Measurements from ENCODE around the gene CACYBP.

The CACYBP gene, protein sequence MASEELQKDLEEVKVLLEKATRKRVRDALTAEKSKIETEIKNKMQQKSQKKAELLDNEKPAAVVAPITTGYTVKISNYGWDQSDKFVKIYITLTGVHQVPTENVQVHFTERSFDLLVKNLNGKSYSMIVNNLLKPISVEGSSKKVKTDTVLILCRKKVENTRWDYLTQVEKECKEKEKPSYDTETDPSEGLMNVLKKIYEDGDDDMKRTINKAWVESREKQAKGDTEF

GRCh38 chr1:174999936-175000696, at the start of gene CACYBP:
Gene CACYBP, plus strand, starts transcription at chr1:174999947. Its CDS starts 234 bp downstream, at chr1:175000181.
- H3K4me1 Mint-ChIP-seq (ENCODE audit: low read depth) = peaks cover 41% of the 10 kb centered on the region
- no peak within 1 kb of the TSS for H3K27ac Mint-ChIP-seq
- intact Hi-C loops (cut with micrococcal nuclease) = loop anchor here (1.0 to 10.0 kb wide), 2 partner anchors 23 to 975 kb away; partner anchors contain the start of genes MRPS14 and RC3H1
- H3K9me3 Mint-ChIP-seq = no peaks in the 10 kb centered on the region
- H3K27me3 Mint-ChIP-seq = no peaks in the 10 kb centered on the region
- peaks cover 20% of the 10 kb centered on the region for H3K36me3 Mint-ChIP-seq (ENCODE audit: low read depth)
- no peak within 1 kb of the TSS for H3K4me3 Mint-ChIP-seq

GRCh38 chr1:174953285-174954072, 46.3 kb upstream of the CACYBP start:
- H3K9me3 Mint-ChIP-seq = no peaks in the 10 kb centered on the region
- intact Hi-C loops (cut with micrococcal nuclease) = no loop called here
- H3K4me3 Mint-ChIP-seq = no peak overlapping the region
- H3K27me3 Mint-ChIP-seq = no peaks in the 10 kb centered on the region
- H3K27ac Mint-ChIP-seq = no peak overlapping the region
- H3K36me3 Mint-ChIP-seq (ENCODE audit: low read depth) = peaks cover 5% of the 10 kb centered on the region
- peaks cover 18% of the 10 kb centered on the region for H3K4me1 Mint-ChIP-seq (ENCODE audit: low read depth)

DNA sequence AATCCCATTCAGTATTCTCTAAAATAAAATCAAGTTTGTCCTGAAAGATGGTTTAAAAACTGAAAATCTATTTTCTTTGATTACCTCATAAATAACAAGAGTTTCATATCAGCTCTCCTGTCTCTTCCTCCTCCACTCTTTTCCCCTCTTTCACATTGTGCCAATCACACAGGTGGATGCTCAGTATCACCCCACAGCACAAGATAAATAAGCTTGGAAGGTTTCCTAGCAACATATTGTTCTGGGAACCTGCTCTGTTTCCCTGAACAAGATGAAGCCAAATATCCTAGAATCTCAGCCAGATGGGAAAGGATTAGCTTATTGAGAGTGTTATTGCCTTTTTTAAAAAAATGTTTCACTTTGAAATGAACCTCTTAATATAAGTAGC, 45.7 kb upstream of the CACYBP start:
- Mint-ChIP-seq H3K27me3 (no peaks in the 10 kb centered on the region), H3K4me1 (ENCODE audit: low read depth) (peaks cover 18% of the 10 kb centered on the region), H3K9me3 (no peaks in the 10 kb centered on the region), H3K36me3 (ENCODE audit: low read depth) (peaks cover 6% of the 10 kb centered on the region), H3K27ac (no peak overlapping the region), H3K4me3 (no peak overlapping the region)
- intact Hi-C loops (cut with micrococcal nuclease) = no loop called here

- H3K9me3 Mint-ChIP-seq = no peaks in the 10 kb centered on the region
- H3K27me3 Mint-ChIP-seq = no peaks in the 10 kb centered on the region
- no peak overlapping the region for H3K27ac Mint-ChIP-seq
- intact Hi-C loops (cut with micrococcal nuclease) = no loop called here
- H3K36me3 Mint-ChIP-seq (ENCODE audit: low read depth) = peaks cover 6% of the 10 kb centered on the region
- H3K4me1 Mint-ChIP-seq (ENCODE audit: low read depth) = peaks cover 18% of the 10 kb centered on the region
- H3K4me3 Mint-ChIP-seq = no peak overlapping the region
Observed at GRCh38 chr1:174954671-174955669, 44.8 kb upstream of the CACYBP start.

DNA sequence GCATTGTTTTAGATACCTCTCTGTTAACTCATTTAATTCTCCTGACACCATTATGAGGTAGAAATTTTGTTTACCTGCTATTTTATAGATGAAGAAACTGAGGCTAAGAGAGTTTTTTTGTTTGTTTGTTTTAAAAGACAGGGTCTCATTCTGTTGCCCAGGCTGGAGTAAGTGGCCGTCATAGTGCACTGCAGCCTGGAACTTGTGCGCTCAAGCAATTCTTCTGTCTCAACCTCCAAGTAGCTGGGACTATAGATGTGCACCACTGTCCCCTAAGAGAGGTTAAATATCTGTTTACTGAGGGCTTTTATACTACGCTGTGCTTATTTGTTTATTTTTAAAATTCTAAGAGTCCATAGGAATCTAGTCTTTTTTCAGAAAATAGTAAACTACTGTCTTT, 43.7 kb upstream of the CACYBP start:
- Mint-ChIP-seq H3K36me3 (ENCODE audit: low read depth) (peaks cover 6% of the 10 kb centered on the region), H3K27me3 (no peaks in the 10 kb centered on the region), H3K4me1 (ENCODE audit: low read depth) (peaks cover 18% of the 10 kb centered on the region), H3K27ac (no peak overlapping the region), H3K9me3 (no peaks in the 10 kb centered on the region), H3K4me3 (no peak overlapping the region)
- intact Hi-C loops (cut with micrococcal nuclease) = no loop called here

GRCh38 chr1:174956976-174957375, 42.8 kb upstream of the CACYBP start:
- no peaks in the 10 kb centered on the region for H3K9me3 Mint-ChIP-seq
- H3K4me3 Mint-ChIP-seq = no peak overlapping the region
- intact Hi-C loops (cut with micrococcal nuclease) = no loop called here
- H3K27me3 Mint-ChIP-seq = no peaks in the 10 kb centered on the region
- peaks cover 18% of the 10 kb centered on the region for H3K4me1 Mint-ChIP-seq (ENCODE audit: low read depth)
- no peak overlapping the region for H3K27ac Mint-ChIP-seq
- peaks cover 6% of the 10 kb centered on the region for H3K36me3 Mint-ChIP-seq (ENCODE audit: low read depth)

GRCh38 chr1:174957829-174958228, 41.9 kb upstream of the CACYBP start:
- Mint-ChIP-seq H3K9me3 (no peaks in the 10 kb centered on the region), H3K4me1 (ENCODE audit: low read depth) (peaks cover 18% of the 10 kb centered on the region), H3K27me3 (no peaks in the 10 kb centered on the region), H3K27ac (no peak overlapping the region), H3K36me3 (ENCODE audit: low read depth) (peaks cover 6% of the 10 kb centered on the region), H3K4me3 (no peak overlapping the region)
- intact Hi-C loops (cut with micrococcal nuclease) = no loop called here

- Mint-ChIP-seq H3K27me3 (no peaks in the 10 kb centered on the region), H3K36me3 (ENCODE audit: low read depth) (peaks cover 6% of the 10 kb centered on the region), H3K9me3 (no peaks in the 10 kb centered on the region), H3K4me1 (ENCODE audit: low read depth) (peaks cover 14% of the 10 kb centered on the region), H3K4me3 (no peak overlapping the region), H3K27ac (no peak overlapping the region)
- intact Hi-C loops (cut with micrococcal nuclease) = no loop called here
Observed at GRCh38 chr1:174958396-174958795, 41.4 kb upstream of the CACYBP start.

DNA sequence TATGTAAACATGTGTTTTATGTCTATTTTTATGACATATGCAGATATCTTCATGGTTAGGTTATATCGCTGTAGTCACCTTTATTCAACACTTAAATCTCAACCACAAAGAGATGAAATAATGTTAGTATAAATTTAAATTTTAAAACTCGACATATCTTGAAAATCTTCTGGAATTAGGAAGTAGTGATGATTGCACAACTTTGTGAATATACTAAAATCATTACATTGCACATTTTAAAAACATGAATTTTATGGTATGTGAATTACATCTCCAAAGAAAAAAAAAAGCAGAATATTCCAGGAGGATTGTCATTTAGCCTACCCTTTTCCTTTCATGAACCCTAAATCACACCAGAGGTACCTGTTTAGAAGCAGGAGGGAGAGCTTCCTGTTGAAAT, 39.4 kb upstream of the CACYBP start:
- H3K4me3 Mint-ChIP-seq = no peak overlapping the region
- peaks cover 14% of the 10 kb centered on the region for H3K4me1 Mint-ChIP-seq (ENCODE audit: low read depth)
- no peaks in the 10 kb centered on the region for H3K9me3 Mint-ChIP-seq
- H3K27ac Mint-ChIP-seq = no peak overlapping the region
- peaks cover 6% of the 10 kb centered on the region for H3K36me3 Mint-ChIP-seq (ENCODE audit: low read depth)
- no peaks in the 10 kb centered on the region for H3K27me3 Mint-ChIP-seq
- intact Hi-C loops (cut with micrococcal nuclease) = no loop called here

DNA sequence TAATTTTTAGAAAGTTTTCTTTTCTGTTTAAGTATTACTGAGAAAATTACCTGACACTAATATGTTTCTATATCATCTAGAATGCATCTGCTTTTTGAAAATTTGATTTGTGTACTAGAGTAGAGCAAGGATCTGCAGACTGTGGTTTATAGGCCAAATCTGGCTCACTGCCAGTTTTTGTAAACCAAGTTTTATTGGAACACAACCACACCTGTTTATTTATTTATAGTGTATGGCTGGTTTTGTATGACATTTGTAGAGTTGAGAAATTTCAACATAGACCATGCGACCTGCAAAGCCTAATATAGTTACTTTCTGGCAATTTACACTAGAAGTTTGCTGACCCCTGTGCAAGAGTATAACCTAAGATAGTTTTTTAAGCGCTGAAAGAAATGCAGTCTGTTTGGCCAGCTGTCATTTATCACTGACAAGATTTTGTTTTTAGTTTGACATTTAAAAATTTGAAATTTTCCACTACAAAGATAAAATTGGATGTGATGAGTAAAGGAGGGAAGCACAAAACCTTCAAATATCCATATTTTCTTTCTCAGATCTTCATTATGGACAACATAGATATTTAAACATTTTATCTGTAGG, 36.1 kb upstream of the CACYBP start:
- peak overlapping the region; percentile 77 for H3K27ac Mint-ChIP-seq
- intact Hi-C loops (cut with micrococcal nuclease) = no loop called here
- H3K27me3 Mint-ChIP-seq = no peaks in the 10 kb centered on the region
- H3K4me3 Mint-ChIP-seq = no peak overlapping the region
- peaks cover 26% of the 10 kb centered on the region for H3K4me1 Mint-ChIP-seq (ENCODE audit: low read depth)
- H3K36me3 Mint-ChIP-seq (ENCODE audit: low read depth) = no peaks in the 10 kb centered on the region
- no peaks in the 10 kb centered on the region for H3K9me3 Mint-ChIP-seq

- intact Hi-C loops (cut with micrococcal nuclease) = no loop called here
- Mint-ChIP-seq H3K27ac (peak overlapping the region; percentile 77), H3K4me3 (no peak overlapping the region), H3K27me3 (no peaks in the 10 kb centered on the region), H3K9me3 (no peaks in the 10 kb centered on the region), H3K36me3 (ENCODE audit: low read depth) (no peaks in the 10 kb centered on the region), H3K4me1 (ENCODE audit: low read depth) (peaks cover 33% of the 10 kb centered on the region)
Observed at GRCh38 chr1:174964261-174964971, 35.3 kb upstream of the CACYBP start.

- Mint-ChIP-seq H3K4me1 (ENCODE audit: low read depth) (peaks cover 33% of the 10 kb centered on the region), H3K27me3 (no peaks in the 10 kb centered on the region), H3K4me3 (no peak overlapping the region), H3K36me3 (ENCODE audit: low read depth) (no peaks in the 10 kb centered on the region), H3K9me3 (no peaks in the 10 kb centered on the region), H3K27ac (peak overlapping the region; percentile 77)
- intact Hi-C loops (cut with micrococcal nuclease) = no loop called here
Observed at GRCh38 chr1:174964972-174965361, 34.8 kb upstream of the CACYBP start.

Data from dendritic cell treated with granulocyte-macrophage colony-stimulating factor and Interleukin-4, amounts not matched to agents 40 ng/mL and 50 ng/mL, for 4 days (primary cell).